Measurements from ENCODE around the gene ANKK1. TPM values are rescaled to one million over a fixed set of nuclear protein-coding genes. Genes with fewer than 3 reads are reported as not detected.

ANKK1 gene
- polyA plus RNA-seq, 12 donors, result 0.13 to 1.1 (median 0.22) TPM; not detected in 4

Other genes with a start within 250 kb of the ANKK1 start
- gene TTC12, start 73.2 kb upstream of the ANKK1 start, polyA plus RNA-seq (ENCODE audit: insufficient read length in 12 of 12), result 10 to 100 TPM in 5 of 12 donors, 1 to 10 TPM in 6, not detected in 1; 7.1 to 18.8 (median 9.8) TPM
- 1 to 10 TPM in 1 of 12 donors, under 1 TPM in 7, not detected in 4; 0.08 to 1.7 (median 0.25) TPM for gene DRD2, start 87.6 kb downstream of the ANKK1 start, polyA plus RNA-seq (ENCODE audit: insufficient read length in 12 of 12)

Measured in muscle of arm (tissue), 12 donors.